Omental fat pad (tissue), 4 donors: ENCODE results near the gene CTAG1B. TPM values are rescaled to one million over a fixed set of nuclear protein-coding genes. Genes with fewer than 3 reads are reported as not detected.
"Not testable (repeated sequence)": the region's sequence is repeated elsewhere in the genome, so short reads cannot be mapped to it uniquely, and the experiment has no call there.

Experiments used
- ATAC-seq: fragments of 150-250 bp; one replicate; pipeline ENCODE4 v1.9.1; 2016; ENCODE audit warnings: mild to moderate bottlenecking, moderate library complexity; ENCODE audit not compliant: low FRiP score
- DNase-seq: peaks from one replicate; pipeline ENCODE4 v3.0.0-alpha.2; 2019; ENCODE audit warnings: low spot score
- small RNA-seq: library from RNA; depleted of rRNA; stranded (forward); fragments of <200 nt; gene quantifications from one replicate; pipeline ENCODE3, GENCODE V24; 2016
- total RNA-seq, 4 donors: library from RNA; depleted of rRNA; stranded (reverse); fragments of >200 nt; gene quantifications; one replicate each; pipeline ENCODE4 v1.1.0, GENCODE V29; 2016
- TF ChIP-seq, protein P1 (sequence below), 3 donors: fragments of 450-650 bp; IDR thresholded peaks; one replicate each; pipeline ENCODE4 v1.5.1; 2016 to 2017; ENCODE audit warnings: antibody characterized with exemption in 3 of 3, mild to moderate bottlenecking in 3 of 3, moderate library complexity in 2 of 3

The CTAG1B gene
- total RNA-seq, 4 donors from 2014 or later: not detected

DNA sequence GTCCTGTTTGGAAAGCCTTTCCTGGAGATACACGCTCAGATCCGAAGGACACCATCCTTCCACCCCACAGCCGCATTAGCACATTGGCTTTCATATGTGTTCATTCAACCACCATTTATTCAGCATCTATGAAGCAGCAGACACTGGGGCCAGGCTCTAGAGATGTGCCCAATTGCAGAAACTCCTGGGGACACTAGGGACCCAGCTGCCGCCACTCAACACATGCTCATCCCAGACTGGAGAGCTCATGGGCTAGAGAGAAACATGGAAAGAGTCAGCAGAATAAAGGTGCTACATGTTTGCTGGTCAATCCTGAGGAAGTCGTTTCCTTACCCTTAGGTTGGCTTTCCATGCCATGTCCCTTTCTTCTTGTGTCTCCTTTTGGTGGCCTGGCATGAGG, 26.6 kb downstream of the CTAG1B start:
- ATAC-seq (no peak), DNase-seq (no peak)
- TF ChIP-seq, protein P1, sequence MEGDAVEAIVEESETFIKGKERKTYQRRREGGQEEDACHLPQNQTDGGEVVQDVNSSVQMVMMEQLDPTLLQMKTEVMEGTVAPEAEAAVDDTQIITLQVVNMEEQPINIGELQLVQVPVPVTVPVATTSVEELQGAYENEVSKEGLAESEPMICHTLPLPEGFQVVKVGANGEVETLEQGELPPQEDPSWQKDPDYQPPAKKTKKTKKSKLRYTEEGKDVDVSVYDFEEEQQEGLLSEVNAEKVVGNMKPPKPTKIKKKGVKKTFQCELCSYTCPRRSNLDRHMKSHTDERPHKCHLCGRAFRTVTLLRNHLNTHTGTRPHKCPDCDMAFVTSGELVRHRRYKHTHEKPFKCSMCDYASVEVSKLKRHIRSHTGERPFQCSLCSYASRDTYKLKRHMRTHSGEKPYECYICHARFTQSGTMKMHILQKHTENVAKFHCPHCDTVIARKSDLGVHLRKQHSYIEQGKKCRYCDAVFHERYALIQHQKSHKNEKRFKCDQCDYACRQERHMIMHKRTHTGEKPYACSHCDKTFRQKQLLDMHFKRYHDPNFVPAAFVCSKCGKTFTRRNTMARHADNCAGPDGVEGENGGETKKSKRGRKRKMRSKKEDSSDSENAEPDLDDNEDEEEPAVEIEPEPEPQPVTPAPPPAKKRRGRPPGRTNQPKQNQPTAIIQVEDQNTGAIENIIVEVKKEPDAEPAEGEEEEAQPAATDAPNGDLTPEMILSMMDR (IDR thresholded peaks at IDR 0.05): no peak

DNA sequence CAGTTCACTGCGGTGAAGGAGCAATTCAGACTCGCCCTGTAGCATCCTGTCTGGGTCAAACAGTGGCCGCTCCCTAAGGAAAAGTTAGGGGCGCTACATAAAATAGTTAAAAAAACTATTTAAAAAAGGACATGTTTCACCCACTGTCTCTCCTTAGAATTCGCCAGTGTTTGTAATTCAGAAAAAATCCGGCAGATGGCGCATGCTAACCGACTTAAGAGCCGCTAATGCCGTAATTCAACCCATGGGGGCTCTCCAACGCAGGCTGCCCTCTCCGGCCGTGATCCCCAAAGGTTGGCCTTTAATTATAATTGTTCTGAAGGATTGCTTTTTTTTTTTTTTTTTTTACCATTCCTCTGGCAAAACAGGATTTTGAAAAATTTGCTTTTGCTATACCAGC, 28.7 kb downstream of the CTAG1B start:
- ATAC-seq, DNase-seq: not testable (repeated sequence)

DNA sequence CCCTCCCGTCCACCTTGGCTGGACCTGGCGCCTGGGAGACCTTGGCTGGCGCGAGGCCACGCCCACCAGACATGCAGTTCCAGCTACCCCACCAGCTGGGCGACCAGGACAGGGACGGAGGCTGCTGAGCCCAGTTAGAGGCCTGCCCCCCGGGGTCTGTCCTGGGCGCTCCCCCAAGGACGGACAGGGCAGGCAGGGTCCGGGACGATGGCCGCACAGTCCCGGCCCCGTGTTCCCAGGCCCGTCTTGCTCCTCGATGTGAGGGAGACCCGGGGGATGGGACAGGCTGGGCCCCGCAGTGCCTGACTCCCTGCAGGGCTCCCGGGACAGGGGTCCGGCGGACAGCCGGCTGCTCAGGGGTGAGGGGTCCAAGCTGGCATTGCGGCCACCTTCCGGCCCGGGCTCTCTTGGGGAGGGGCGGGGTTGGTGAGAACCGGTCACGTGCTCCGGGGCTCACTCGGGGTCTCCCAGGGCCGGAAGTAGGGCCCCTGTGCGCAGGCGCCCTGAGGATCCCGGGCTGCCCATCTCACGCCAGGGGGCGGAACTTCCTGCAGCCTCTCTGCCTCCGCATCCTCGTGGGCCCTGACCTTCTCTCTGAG, 34.4 kb downstream of the CTAG1B start, which contains the start of gene CTAG1A:
Gene CTAG1A (plus strand): TSS at position 549 of the 599 bp plus-strand sequence. CDS start 74 bp downstream, outside the sequence.
- ATAC-seq, DNase-seq: not testable (repeated sequence)

DNA sequence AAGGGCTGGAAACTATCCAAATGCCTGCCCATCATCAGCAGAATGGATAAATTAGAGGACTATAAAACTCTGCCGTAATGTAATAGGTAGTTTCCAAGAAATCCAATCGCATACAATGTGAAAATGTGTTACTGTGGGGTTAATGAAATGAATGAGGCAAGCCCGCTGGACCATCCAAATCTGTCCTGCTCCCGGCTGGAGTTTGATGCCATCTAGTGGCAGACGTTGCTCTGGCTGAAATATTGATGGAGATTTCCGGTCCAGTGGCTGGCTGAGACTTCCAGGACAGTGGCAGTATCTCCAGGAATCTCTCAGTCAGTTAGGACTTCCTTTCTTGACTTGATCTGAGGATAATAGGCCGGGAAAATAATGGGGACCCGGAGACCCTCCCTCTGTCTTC, 36.1 kb downstream of the CTAG1B start:
- not testable (repeated sequence) for DNase-seq
- peak; percentile 45 for ATAC-seq

DNA sequence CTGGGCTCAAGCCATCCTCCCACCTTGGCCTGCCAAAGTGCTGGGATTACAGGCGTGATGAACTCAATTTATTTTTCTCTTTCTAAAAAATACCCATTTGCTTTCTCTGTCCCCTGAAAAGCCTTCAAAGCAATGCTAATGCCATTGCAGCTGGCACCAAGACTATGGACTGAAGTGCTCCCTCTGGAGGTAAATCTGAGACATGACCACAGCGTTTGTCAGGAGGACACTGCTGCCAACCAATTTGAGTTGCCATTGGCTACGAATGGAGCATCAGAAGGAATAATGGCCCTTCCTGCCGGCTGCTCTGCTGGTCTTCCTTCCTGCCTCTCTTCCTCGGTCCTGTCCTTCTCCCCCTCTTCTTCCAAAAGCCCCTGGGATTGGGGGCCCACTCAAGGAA, 44.0 kb downstream of the CTAG1B start:
- peak; percentile 17 for ATAC-seq
- not testable (repeated sequence) for DNase-seq

DNA sequence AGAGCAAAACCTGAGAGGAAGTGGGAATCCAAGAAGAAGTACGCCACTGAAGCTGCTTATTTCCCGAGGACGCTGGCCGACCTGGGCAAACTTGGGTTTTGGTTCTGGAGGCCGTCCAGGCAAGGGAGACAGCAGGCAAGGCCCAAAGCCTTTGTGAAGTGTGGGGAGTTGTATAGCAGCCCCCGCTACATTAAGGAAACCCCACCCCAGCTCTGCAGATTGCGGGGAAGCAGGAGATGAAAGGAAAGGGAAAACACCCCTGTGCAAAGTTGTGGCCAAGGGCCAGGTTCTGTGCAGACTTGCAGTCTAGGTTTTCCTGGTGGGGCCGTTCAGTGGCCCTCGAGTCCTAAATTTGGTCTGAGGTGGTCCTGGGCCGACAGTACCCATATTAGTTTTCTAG, 46.0 kb downstream of the CTAG1B start:
- DNase-seq, ATAC-seq: not testable (repeated sequence)

DNA sequence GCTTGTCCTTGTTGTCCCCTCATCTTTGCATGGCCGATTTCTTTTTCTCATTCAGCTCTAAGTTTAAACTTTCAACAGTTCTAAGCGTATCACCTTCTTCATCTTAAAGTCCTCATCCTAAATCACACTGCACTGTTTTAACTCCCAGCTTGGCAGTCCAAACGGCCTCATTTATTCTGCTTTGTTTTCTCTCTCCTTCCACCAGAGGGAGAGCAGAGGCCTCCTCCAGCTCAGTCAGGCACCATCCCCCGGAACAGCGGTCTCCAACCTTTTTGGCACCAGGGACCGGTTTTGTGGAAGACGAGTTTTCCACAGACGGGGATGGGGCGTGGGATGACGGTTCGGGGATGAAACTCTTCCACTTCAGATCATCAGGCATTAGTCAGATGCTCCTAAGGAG, 48.7 kb downstream of the CTAG1B start:
- DNase-seq, ATAC-seq: not testable (repeated sequence)

Small RNAs within 50 kb of the gene (small RNA-seq; reads per million reads assigned to genes)
- not detected for gene AC244090.1
- gene AC244107.2: not detected

Other genes with a start within 250 kb of the CTAG1B start
- gene FLNA, start 244.6 kb downstream of the CTAG1B start, total RNA-seq: 1,000 to 10,000 TPM in 1 of 4 donors, 100 to 1,000 TPM in 3; 496 to 1,133 (median 729) TPM
- gene EMD, start 240.0 kb downstream of the CTAG1B start, total RNA-seq: 10 to 100 TPM; 25.7 to 61.8 (median 53.2) TPM
- gene RPL10, start 220.9 kb downstream of the CTAG1B start, total RNA-seq: 1,000 to 10,000 TPM; 6,220 to 8,957 (median 7,673) TPM
- 10 to 100 TPM; 33.4 to 47.3 (median 38.8) TPM for gene DNASE1L1, start 210.0 kb downstream of the CTAG1B start, total RNA-seq
- gene TAFAZZIN, start 207.7 kb downstream of the CTAG1B start, total RNA-seq: 10 to 100 TPM; 20.8 to 76.3 (median 33.1) TPM
- 10 to 100 TPM; 23.8 to 51.8 (median 37.2) TPM for gene ATP6AP1, start 190.6 kb downstream of the CTAG1B start, total RNA-seq
- gene GDI1, start 182.1 kb downstream of the CTAG1B start, total RNA-seq: 100 to 1,000 TPM in 2 of 4 donors, 10 to 100 TPM in 2; 75.3 to 119 (median 96.9) TPM
- gene FAM50A, start 175.1 kb downstream of the CTAG1B start, total RNA-seq: 10 to 100 TPM; 49.2 to 83.2 (median 74.9) TPM
- 10 to 100 TPM in 2 of 4 donors, 1 to 10 TPM in 2; 9.7 to 16.9 (median 11.3) TPM for gene PLXNA3, start 161.0 kb downstream of the CTAG1B start, total RNA-seq
- gene LAGE3, start 140.0 kb downstream of the CTAG1B start, total RNA-seq: 10 to 100 TPM; 12.0 to 26.6 (median 19.7) TPM
- gene UBL4A, start 132.7 kb downstream of the CTAG1B start, total RNA-seq: 10 to 100 TPM; 21.3 to 43.0 (median 34.0) TPM
- gene SLC10A3, start 128.7 kb downstream of the CTAG1B start, total RNA-seq: 10 to 100 TPM; 22.9 to 29.7 (median 26.9) TPM
- gene FAM3A, start 103.0 kb downstream of the CTAG1B start, total RNA-seq: 10 to 100 TPM; 27.7 to 58.3 (median 34.7) TPM
- 10 to 100 TPM; 42.1 to 76.7 (median 58.5) TPM for gene G6PD, start 72.4 kb downstream of the CTAG1B start, total RNA-seq
- gene IKBKG, start 71.7 kb downstream of the CTAG1B start, total RNA-seq: 10 to 100 TPM in 3 of 4 donors, 1 to 10 TPM in 1; 7.5 to 15.4 (median 12.3) TPM
- not detected for gene CTAG1A, start 34.1 kb downstream of the CTAG1B start, total RNA-seq
- not detected for gene CTAG2, start 34.3 kb upstream of the CTAG1B start, total RNA-seq
- 10 to 100 TPM in 3 of 4 donors, 1 to 10 TPM in 1; 4.7 to 22.5 (median 14.8) TPM for gene GAB3, start 131.8 kb upstream of the CTAG1B start, total RNA-seq
- 100 to 1,000 TPM in 1 of 4 donors, 10 to 100 TPM in 3; 29.8 to 125 (median 35.9) TPM for gene DKC1, start 143.6 kb upstream of the CTAG1B start, total RNA-seq
- gene MPP1, start 186.2 kb upstream of the CTAG1B start, total RNA-seq: 100 to 1,000 TPM in 1 of 4 donors, 10 to 100 TPM in 3; 41.8 to 162 (median 45.5) TPM
- gene SMIM9, start 215.4 kb upstream of the CTAG1B start, total RNA-seq: 1 to 10 TPM in 1 of 4 donors, not detected in 3; 7.3 TPM